Measurements from ENCODE around the gene CAPN10.

Gene CAPN10

DNA sequence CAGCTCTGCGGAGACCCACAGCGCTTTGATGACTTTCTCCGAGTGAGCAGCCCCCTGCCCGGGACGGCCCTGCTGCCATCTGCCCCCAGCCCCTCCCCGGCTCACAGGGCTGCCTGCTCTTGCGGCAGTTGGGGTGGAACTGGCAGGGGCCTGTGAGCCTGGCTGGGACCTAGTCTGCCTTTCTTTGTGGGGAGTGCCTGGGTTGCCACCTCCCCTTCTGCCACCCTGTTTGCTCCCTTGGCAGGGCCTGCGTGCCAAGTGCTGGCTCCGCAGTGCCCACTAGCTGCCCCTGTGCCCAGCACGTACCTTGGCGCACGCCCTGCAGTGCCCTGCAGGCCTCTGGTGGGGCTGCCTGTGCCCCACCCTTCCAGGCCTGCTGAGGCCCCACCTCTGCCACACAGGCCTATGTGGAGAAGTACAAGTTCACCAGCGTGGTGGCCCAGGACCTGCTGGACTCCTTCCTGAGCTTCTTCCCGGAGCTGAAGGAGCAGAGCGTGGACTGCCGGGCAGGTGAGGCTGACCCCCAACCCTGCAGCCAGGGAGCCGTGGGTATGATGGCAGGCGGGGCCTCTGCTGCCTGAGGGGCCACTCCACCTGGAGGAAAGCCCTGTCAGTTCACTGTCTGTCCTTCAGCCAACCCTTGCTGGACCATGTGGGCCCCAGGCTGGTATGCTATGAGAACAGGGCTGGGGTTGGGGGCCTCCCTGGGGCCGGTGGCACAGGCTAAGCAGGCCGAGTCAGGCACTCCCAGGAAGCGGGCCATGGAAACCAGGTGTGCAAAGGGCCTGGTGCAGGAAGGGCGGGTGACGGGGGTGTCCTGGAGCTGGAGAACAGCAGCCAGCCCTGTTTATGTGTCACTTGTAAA, 11.2 kb upstream of the CAPN10 start:
- DNase-seq: no peak

DNA sequence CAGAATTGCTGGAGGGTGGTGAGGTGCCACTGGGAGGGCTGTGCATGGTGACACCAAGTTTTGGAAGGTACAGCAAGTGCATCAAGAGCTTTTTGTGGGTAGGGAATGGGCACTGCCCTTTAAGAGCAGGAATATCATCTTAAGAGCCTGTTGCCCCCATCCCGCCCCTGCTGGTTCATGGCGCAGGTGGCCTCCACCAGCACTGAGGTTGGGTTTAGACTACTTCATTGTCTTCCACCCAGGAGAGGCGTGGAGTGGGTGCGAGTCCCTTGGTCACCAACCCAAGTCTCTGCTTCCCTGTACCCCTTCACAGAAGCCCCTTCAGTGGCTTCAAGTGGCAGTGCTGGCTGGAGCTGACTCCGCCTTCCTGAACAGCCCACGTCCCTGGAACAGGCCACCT, 10.5 kb upstream of the CAPN10 start:
- DNase-seq: no peak

DNA sequence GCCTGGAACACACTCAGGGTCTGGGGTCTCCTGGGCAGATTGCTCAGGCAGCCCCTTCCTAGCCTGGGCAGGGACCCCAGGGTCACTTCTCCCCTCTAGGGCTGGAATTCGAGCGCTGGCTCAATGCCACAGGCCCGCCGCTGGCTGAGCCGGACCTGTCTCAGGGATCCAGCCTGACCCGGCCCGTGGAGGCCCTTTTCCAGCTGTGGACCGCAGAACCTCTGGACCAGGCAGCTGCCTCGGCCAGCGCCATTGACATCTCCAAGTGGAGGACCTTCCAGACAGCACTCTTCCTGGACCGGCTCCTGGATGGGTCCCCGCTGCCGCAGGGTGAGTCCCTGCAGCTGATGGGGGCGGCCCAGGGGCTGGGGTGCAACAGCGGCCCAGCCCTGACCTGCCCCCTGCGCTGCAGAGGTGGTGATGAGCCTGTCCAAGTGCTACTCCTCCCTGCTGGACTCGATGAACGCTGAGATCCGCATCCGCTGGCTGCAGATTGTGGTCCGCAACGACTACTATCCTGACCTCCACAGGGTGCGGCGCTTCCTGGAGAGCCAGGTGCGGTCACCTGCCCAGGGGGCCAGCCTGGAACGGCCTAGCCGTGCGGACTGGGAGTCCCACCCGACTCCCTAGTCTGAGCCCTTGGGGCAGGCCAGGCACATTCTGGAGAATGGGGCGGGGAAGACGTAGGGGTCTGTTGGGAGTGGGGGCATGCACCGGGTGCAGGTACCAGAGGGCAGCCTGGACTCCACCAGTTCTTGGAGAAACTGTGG, 9.9 kb upstream of the CAPN10 start:
- no peak for DNase-seq

DNA sequence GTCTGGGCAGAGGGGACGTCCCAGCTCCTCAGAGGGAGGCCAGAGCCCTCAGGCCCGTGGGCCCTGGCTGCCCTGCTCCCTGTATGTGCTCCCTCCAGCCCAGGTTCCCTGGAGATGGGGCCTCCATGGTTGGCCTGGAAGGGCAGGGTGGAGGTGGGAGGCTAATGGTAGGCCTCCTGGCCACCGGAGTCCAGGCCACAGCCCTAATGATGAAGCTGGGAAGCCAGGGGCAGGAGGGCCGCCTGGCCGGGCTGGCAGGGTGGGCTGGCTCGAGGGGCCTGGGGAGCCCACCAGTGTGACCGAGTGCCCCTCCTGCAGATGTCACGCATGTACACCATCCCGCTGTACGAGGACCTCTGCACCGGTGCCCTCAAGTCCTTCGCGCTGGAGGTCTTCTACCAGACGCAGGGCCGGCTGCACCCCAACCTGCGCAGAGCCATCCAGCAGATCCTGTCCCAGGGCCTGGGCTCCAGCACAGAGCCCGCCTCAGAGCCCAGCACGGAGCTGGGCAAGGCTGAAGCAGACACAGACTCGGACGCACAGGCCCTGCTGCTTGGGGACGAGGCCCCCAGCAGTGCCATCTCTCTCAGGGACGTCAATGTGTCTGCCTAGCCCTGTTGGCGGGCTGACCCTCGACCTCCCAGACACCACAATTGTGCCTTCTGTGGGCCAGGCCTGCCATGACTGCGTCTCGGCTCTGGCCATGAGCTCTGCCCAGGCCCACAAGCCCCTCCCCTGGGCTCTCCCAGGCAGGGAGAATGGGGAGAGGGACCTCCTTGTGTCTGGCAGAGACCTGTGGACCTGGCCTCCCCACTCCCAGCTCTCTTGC, 9.0 kb upstream of the CAPN10 start:
- DNase-seq: no peak

DNA sequence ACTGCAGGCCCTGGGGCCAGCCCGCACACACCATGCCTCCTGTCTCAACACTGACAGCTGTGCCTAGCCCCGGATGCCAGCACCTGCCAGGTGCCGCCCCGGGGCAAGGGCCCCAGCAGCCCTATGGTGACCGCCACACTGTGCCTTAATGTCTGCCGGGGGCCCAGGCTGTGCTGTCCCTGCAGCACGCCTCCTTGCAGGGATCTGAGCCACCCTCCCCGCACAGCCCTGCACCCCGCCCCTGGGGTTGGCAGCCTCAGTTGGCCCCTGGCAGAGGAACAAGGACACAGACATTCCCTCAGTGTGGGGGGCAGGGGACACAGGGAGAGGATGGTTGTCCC, 8.5 kb upstream of the CAPN10 start:
- no peak for DNase-seq

DNA sequence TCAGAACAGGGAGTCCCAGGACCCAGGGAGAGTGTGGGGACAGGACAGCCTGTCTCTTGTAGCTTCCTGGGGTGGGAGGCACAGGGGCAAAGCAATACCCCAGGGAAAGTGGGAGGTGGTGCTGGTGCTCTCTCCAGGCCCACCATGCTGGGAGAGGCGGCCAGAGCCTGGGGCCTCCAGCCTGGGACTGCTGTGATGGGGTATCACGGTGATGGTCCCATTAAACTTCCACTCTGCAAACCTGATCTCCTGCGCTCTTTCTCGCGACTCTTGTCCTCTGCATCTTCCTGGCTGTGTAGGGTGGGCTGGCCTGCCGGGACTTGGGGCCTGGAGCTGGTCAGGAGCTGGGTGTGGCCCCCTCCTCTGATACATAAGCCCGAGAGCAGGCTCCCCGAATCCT, 8.0 kb upstream of the CAPN10 start:
- DNase-seq: no peak

DNA sequence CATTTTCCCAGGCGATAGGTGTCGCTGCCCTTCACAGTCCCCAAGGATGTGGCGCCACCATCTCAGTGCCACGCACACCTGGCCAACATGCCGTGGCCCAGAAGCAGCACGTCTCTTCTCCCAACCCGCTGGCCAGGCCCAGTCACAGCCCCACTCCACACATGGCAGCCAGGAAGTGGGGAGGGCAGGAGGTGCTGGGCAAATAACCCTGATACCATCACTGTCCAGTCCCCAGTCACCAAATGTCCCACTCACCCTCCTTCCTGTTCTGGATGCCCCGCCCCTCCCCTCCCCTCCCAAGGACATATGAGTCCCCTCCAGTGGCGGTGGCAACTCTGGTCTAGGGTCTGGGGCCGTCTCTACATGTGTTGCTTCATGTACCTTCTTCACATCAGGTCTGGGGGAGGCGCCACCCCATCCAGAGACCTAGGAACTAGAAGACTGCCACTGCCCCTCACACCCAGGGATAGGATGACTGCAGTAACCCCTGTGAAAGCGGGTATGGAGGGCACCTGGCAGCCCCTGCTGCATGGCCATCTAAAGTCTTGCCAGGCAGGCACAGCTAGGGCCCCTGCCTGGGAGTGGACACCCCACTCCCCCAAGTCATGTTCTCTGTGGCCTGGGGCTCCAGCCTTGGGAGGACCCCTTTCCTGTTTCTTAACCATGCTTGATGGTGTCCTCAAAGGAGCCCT, 7.3 kb upstream of the CAPN10 start:
- no peak for DNase-seq

DNA sequence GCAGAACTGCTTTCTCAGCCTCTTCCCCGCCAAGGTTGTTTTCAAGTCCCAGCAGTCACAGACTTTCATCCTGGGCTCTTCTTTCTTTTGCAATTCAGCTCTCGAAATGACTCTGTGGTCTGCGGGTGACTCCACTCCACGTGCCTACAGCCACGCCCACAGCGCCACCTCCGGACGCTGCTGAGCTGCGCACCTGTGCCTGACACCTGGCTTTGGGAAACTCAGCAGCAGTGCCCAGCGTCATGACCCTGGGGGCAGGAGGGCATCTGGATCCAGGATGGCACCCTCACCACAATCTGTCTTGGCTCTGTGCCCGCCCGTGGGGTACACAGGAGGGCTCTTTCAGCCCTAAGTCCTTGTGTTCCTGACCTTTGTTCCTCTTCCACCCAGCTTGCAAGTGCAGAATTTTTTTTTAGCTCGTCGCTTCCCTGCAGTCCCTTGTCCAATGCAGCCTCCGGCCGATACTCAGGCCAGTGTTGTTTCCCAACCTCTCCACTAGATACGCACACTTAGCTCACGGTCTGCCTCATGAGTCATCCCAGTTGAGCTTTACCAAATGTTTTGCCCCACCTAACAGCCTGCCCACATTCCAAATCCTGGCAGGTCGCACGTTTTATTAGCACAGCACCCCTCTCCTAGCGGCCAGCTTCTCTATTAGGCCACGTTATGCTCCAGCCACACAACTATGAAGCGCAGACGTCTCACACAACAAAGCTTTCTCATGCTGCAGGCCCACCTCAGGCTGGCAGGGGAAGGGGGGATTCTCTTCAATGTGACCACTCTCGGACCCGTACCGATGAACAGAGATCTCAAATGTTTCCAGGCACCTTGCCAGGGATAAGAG, 6.5 kb upstream of the CAPN10 start:
- DNase-seq: peak; percentile 79

DNA sequence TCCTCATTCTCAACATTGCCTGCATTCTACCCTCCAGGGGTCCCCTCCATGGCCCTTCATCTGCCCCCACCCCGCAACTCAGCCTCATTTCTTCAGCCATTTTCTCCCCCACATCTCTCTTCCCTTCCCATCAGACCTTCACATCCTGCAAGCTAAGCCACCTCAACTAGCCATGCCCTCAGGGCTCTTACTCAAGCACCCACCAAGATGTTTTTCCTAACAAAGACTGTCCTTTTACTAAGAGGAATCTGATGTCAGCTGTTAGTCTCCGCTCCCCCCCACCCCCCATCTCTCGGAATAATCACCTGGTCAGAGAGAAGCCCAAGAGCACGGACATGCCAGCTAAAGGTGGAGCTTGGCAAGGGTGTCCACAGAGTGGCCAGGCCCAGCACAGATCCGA, 4.7 kb upstream of the CAPN10 start:
- no peak for DNase-seq

DNA sequence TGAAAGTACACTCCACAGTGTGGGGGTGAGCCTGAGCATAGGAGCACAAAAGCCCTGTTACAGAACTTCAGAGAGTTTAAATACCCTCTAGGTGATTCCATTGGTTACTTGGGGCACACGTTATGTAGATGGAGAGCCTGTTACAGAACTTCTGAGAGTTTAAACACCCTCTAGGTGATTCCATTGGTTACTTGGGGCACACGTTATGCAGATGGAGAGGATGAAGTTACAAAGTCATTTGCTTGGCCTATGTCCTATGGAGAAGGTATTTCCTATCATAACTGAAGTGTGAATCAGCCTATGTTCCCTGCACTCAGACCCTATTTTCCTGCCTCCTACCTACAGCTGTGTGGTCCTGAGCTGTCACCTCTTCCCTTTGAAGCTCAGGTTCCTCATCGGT, 3.8 kb upstream of the CAPN10 start:
- no peak for DNase-seq

DNA sequence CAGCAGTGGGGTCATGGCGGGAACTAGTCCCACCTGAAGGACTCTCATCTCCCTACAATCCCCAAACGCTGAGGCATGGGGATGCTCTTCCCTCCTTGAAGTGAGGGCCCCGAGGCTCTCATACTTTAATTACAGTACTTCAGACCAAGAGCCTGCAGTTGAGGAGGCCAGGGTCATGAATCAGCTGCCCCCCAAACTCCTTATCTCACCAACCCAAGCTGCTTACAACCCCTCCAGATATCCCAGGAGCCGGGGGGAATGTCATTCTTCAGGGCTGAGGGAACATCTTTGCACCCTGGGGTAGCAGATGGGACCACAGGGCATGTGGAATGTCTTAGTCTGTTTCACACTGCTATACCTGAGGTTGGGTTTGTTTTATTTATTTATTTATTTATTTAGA, 2.8 kb upstream of the CAPN10 start:
- DNase-seq: no peak

DNA sequence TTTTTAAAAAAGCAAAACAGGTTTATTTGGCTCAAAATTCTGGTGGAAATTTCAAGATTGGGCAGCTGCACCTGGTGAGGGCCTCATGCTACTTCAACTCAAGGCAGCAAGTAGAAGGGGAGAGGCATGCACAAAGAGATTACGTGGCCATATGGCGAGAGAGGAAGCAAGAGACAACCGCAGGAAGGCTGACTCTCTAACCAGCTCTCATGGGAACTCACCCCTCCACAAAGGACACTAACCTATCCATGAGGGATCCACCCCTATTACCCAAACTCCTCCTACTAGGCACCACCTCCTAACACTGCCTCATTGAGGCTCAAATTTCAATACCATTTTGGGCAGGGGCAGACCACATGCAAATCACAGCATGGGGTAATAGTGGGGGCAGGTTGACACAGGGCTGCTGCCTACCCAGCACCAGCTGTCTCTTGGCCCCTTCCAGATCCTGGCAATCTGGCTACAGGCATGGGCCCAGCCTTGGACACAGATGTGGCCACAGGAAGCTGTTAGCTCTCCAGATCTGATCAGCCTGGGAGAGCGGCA, 2.0 kb upstream of the CAPN10 start:
- DNase-seq: no peak

DNA sequence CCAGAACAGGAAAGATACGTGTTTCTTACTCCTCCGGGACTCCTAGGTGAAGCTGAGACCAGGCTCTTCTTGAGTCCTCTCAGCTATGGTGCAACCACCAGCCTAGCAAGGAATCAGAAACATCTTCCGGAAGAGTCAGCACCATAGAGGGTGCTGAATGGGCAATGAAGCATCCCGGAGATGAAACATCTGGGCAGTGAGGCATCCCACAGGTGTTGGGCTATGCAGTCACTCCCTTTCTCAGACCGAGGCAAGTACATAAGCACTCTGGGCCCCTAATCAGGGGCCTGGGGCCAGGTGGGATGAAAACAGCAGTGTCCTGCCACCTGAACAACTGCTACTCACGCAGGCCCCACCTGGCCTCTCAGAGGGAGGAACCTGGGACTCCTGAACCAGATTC, 1.4 kb upstream of the CAPN10 start:
- DNase-seq: no peak

DNA sequence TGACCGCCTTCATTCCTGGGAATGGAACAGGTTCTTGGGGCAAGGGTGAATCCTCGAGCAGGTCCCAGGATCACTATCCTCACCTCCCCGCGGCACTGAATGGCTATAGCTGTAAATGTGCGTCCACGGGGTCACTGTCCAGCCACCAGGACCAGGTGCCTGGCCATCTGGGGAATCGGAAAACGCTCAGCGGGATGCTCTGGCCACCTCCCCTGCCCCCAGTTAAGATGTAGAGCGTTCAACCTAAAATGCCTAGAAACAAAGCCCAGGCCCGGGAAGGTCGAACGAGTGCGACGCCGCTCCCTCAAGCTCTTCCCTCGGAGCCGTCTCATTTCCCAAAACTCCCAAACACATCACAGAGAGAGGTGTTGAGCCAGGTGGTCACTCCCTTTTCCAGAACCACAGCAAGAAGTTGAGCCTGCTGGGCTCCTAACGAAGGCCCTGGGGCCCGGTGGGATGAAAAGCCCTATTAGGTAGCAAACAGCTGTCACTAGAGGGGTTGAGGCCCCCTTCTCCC, 795 bp upstream of the CAPN10 start:
- no peak for DNase-seq

DNA sequence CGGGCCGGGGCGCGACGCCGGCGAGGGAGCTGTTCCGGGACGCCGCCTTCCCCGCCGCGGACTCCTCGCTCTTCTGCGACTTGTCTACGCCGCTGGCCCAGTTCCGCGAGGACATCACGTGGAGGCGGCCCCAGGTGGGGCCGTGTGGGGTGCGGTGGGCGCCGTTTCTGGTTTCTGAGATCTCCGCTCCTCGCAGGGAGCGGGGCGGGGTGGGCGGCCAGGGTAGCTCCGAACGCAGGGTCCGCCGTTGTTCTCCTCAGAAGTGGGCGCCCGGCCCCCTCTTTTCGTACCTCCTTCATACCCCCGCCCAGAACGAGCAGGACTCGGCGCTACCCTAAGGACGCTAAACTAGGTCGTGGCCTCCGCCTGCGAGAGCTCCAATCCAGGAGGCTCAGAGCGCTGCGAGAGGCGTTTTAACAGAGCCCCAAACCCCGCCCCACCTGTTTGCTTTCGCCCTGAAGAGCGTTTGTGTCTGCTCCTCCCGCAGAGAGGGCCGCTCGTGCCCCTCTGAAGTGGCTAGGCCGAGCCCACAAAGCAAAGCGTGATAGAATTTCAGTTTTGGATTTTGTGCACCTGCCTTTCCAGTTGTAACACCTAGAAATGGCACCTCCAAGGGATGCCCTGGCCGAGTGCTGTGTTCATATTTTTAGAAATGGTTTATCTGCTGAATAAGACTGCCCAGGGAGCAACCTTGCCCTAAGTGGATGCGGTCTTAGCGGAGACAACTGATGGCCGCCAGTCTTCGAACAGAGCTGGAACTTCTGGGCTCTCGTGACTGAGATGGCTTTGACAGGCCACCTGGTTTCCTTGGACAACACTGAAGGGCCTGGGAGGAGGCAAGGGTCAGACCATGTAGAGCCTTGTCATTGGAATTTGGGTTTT, 626 bp downstream of the CAPN10 start:
- peak; percentile 64 for DNase-seq

DNA sequence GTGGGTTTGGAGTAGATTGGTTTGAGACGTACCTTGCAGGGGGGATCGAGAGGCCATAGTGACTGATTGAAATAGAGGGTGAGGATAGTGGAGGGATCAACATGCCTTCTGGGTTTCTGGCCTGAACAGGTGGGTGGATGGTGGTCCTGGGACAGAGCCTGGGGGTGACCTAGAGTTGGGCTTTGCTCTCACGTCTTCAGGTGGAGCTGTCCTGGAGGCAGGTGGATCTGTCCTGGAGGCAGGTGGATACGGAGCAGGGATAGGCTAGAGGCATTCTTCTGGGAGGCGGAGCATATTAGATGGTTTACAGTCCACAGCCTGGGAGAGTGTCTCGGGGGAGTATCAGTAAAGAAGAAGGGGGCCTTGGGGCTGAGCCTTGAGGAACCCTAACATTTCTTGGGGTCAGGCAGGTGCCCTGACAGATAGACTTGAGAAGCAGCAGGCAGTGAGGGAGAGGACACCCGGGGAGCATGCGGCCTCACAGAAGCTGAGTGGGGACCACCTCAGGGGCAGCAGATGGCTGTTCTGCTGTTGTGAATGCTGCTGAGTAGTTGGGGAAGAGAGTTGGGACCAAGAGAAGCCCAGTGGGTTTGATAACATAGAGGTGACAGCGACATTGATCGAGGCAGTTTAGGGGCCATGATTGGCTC, 1.6 kb downstream of the CAPN10 start:
- no peak for DNase-seq

DNA sequence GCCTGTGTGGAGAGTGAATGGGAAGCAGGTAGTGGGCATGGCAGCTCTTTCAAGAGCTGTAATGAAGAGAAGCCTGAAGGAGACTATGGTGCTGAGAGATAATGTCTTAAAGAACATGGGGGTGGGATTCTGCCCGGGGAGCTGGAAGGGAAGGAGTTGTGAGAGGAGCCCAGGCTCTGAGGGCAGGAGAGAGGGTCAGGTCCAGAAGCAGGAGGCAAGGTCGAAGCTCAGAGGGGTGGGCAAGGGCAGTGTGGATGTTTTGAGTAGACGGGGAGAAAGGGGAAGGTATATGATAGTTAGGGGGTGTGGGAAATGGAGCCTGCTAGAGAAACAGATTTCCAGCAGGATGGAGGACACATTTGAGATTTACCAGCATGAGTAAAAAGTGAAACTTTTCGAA, 2.1 kb downstream of the CAPN10 start:
- no peak for DNase-seq

DNA sequence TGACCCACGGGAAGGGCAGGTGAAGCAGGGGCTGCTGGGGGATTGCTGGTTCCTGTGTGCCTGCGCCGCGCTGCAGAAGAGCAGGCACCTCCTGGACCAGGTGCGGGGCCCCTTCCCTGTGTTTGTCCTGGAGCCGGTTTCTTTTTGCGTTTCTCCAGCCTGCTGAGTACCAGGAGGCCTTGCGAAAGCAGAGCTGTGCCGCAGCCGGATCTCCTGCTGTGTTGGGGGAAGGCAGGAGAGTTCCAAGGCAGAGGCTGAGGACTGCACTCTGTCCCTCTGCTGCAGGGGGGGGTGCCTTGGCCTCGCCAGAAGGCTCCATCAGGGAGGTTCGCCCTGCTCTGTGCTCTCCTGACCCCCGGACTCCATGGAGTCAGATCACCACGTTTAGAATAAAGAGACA, 2.8 kb downstream of the CAPN10 start:
- DNase-seq: no peak

DNA sequence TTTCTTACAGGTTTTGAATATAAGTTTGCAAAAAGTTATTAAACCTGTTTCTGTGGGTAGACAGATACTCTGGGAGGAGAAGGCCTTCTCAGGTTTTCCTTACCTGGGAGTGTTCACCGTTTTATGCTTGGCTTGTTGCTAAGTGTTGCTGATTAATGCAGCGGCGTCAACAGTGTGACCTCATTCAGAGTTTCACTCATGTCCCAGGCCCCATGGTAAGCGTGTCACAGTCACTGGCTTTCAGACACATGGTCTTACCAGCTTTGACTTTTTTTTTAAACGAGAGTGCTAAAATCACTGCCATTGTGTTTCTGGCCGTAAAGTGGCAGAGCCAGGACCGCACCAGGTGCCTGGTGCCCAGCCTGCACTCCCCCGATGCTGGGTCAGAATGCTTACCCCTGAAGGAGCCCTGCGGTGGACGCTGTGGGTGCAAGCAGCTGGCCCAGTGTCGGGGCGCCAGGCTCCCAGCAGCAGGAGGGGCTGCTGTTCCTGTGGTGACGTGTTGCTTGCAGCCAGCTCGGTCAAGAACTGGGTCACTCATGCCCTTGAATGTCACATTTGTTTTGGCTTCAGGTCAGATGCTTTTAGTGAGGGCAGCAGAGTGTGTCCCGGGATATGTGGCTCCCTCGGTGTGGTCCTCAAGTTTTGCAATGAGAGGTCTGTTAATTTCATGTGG, 3.5 kb downstream of the CAPN10 start:
- no peak for DNase-seq
